CD4-positive, alpha-beta T cell treated with Interleukin-6 at 100 ng/mL for 8 hours (primary cell): Measurements from ENCODE around the gene PTPRG.

Experiments used
- DNase-seq: peaks from one replicate; pipeline ENCODE4 v3.0.0-alpha.2; 2020; ENCODE audit warnings: mixed read lengths, low spot score

The PTPRG gene

GRCh38 chr3:62189376-62189698 is 628.0 kb downstream of the PTPRG start:
- DNase-seq = no peak

- DNase-seq = no peak
Measured at GRCh38 chr3:62192891-62193290, 631.5 kb downstream of the PTPRG start.

- DNase-seq = no peak
Measured at GRCh38 chr3:62193586-62194345, 632.4 kb downstream of the PTPRG start.

- no peak for DNase-seq
Measured at GRCh38 chr3:62197350-62198012, 636.1 kb downstream of the PTPRG start.

- no peak for DNase-seq
Measured at GRCh38 chr3:62199126-62199525, 637.8 kb downstream of the PTPRG start.

- DNase-seq = no peak
Measured at GRCh38 chr3:62201438-62202035, 640.2 kb downstream of the PTPRG start.

GRCh38 chr3:62203152-62203551 is 641.8 kb downstream of the PTPRG start:
- no peak for DNase-seq

GRCh38 chr3:62203561-62203960 is 642.2 kb downstream of the PTPRG start:
- DNase-seq = no peak

- no peak for DNase-seq
Measured at GRCh38 chr3:62207197-62207596, 645.8 kb downstream of the PTPRG start.

- DNase-seq = no peak
Measured at GRCh38 chr3:62208385-62208784, 647.0 kb downstream of the PTPRG start.

GRCh38 chr3:62209101-62209500 is 647.7 kb downstream of the PTPRG start:
- DNase-seq = no peak

GRCh38 chr3:62210011-62210410 is 648.6 kb downstream of the PTPRG start:
- DNase-seq = no peak

- DNase-seq = no peak
Measured at GRCh38 chr3:62211675-62212429, 650.5 kb downstream of the PTPRG start.

- no peak for DNase-seq
Measured at GRCh38 chr3:62214850-62215249, 653.5 kb downstream of the PTPRG start.

- no peak for DNase-seq
Measured at GRCh38 chr3:62220616-62221015, 659.2 kb downstream of the PTPRG start.

- DNase-seq = no peak
Measured at GRCh38 chr3:62225051-62225450, 663.7 kb downstream of the PTPRG start.

GRCh38 chr3:62226601-62227339 is 665.4 kb downstream of the PTPRG start:
- no peak for DNase-seq

- no peak for DNase-seq
Measured at GRCh38 chr3:62228467-62228866, 667.1 kb downstream of the PTPRG start.

GRCh38 chr3:62229211-62229610 is 667.8 kb downstream of the PTPRG start:
- no peak for DNase-seq

- no peak for DNase-seq
Measured at GRCh38 chr3:62229908-62230307, 668.5 kb downstream of the PTPRG start.

- no peak for DNase-seq
Measured at GRCh38 chr3:62233065-62233464, 671.7 kb downstream of the PTPRG start.

GRCh38 chr3:62236016-62236415 is 674.6 kb downstream of the PTPRG start:
- DNase-seq = no peak
